ENCODE data around the gene RAB5IF. TPM values are rescaled to one million over a fixed set of nuclear protein-coding genes. Genes with fewer than 3 reads are reported as not detected.
"Not testable (repeated sequence)": the region's sequence is repeated elsewhere in the genome, so short reads cannot be mapped to it uniquely, and the experiment has no call there.

The RAB5IF gene
- total RNA-seq, 1 donor from 2014 or later: 88.5 TPM

- no peak for DNase-seq (ENCODE audit: low read depth, low spot score)
These were observed 22.5 kb downstream of the RAB5IF start for GRCh38 chr20:36628076-36628475.

DNA sequence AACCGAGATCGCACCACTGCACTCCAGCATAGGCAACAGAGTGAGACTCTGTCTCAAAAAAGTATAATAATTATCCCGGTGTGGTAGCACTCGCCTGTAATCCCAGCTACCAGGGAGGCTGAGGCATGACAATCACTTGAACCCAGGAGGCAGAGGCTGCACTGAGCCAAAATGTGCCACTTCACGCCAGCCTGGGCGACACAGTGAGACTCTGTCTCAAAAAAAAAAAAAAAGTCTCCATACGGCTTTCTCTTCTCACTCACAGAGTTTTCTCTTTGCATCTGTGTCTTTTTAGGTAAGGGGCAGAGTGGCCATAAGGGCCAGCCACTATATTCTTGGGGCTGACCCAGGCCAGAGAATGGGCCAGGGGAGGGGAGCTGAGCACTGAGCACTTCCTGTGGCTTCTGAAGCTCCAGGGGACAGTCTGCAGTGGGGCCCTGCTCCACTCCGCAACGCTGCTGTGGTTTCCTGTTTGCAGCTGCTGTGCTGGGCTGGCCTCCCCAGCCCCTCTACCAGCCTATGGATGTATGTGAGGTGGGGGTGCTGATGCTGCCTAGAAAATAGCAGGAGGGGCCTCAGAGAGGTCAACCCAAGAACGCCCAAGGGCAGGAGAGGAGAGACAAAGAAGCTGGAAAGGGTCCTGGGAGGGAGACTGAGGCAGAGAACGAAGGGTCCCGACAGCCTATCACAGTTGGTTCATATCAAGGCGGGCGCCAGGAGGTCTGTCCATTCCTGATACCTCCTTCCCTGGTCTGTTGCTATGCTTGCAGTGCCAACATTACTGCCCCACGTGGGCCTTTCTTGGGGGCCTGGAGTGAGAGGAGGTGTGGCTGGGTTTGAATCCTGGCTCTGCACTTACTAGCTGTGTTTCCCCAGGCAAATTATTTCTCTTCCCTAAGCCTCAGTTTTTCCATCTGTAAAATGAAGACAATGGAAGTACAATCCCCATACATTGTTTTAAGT is 24.4 kb downstream of the RAB5IF start:
- DNase-seq (ENCODE audit: low read depth, low spot score): no peak

- DNase-seq (ENCODE audit: low read depth, low spot score): no peak
These were observed 26.1 kb downstream of the RAB5IF start for GRCh38 chr20:36631646-36632045.

DNA sequence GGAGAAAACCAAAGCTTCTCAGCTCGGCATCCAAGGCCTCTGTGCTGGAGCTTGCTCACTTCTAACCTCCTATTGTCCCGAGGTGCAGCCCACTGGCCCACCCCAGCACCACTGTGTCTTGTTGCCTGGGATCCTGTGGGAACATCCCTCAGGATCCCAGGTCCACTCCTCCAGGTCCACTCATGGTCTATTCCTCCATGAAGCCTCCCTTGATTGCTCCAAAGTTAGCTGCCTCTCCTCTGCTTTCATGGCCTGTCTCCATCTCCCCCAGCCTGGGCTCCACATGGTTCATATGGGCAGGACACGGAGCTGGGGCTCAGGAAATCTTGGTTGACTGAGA is 26.5 kb downstream of the RAB5IF start:
- DNase-seq (ENCODE audit: low read depth, low spot score): no peak

DNA sequence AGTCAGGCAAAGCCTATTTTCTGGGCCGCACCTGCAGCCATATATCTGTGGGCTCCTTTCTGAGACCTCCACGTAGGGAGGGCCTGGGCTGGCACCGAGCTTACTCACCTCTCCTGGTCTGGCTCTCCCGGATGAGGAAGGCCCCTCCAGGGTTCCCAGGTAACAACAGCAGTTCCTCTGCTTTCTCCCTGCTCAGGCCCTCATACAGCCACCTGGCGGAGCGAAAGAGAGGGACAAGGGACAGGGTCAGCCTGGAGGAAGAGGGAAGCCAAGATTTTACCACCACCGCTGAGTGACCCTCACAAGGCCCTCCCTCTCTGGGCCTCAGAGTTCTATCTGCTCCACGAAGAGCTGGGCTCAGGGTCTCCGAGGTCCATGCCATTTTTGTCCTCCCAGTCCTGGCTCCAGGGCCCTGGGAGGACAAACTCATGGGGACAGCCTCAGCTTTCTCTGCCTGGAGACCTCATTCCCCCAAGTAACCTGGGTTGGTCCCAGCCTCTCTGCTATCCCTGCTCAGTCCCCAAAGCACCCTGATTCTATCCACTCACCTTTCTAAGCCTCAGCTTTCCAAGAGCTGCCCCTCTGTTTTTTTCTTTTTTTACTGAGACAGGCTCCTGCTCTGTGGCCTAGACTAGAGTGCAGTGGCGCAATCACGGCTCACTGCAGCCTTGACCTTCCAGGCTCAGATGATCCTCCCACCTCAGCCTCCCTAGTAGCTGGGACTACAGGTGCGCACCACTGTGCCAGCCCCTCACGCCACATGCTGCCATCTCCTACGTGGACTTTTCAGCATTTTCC is 27.1 kb downstream of the RAB5IF start:
- DNase-seq (ENCODE audit: low read depth, low spot score): no peak

- no peak for DNase-seq (ENCODE audit: low read depth, low spot score)
These were observed 27.8 kb downstream of the RAB5IF start for GRCh38 chr20:36633285-36633772.

- DNase-seq (ENCODE audit: low read depth, low spot score): no peak
These were observed 28.8 kb downstream of the RAB5IF start for GRCh38 chr20:36634342-36634741.

DNA sequence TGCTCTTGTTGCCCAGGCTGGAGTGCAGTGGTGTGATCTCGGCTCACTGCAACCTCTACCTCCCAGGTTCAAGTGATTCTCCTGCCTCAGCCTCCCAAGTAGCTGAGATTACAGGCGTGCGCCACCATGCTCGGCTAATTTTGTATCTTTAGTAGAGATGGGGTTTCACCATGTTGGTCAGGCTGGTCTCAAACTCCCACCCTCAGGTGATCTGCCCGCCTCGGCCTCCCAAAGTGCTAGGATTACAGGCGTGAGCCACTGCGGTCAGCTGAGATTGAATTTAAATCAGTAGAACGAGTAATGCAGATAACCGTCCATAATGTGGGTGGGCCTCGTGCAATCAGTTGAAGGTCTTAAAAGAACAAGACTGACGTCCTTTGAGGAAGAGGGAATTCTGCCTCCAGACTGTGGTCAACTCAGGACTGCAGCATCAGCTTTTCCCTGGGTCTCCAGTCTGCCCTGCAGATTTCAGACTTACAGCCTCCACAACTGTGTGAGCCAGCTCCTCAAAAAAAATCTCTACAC is 33.4 kb downstream of the RAB5IF start:
- not testable (repeated sequence) for DNase-seq (ENCODE audit: low read depth, low spot score)

DNA sequence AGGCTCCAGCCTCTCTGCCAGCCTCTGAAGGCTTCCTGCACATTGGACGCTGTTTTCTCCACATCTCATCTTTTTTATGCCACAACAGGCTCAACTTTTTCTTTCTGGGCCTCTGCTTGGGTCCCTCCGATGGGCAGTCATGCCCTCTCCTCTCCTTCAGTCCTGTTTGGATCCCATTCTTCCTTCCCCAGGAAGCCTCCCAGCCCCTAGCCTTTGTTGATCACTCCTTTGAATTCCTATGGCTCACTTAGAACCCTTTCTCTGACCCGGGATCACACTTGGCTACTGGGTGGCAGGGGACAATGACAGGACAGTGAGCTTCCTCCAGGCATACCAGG is 35.9 kb downstream of the RAB5IF start:
- no peak for DNase-seq (ENCODE audit: low read depth, low spot score)

DNA sequence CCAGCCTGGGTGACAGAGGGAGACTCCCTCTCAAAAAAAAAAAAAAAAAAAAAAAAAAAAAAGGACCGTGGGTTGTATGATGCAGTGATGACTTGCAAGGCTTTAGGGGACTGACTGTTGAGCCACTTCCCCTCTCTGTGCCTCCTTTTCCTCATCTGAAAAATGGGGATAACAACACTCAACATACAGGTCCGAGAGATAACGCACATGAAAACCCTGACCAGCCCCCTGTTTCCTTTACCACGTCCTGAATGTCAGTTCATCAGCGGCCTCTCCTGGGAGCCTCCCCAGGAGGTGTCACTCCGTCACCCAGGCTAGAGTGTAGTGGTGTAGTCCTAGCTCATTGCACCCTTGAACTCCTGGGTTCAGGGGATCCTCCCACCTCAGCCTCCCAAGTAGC is 36.6 kb downstream of the RAB5IF start:
- no peak for DNase-seq (ENCODE audit: low read depth, low spot score)

DNA sequence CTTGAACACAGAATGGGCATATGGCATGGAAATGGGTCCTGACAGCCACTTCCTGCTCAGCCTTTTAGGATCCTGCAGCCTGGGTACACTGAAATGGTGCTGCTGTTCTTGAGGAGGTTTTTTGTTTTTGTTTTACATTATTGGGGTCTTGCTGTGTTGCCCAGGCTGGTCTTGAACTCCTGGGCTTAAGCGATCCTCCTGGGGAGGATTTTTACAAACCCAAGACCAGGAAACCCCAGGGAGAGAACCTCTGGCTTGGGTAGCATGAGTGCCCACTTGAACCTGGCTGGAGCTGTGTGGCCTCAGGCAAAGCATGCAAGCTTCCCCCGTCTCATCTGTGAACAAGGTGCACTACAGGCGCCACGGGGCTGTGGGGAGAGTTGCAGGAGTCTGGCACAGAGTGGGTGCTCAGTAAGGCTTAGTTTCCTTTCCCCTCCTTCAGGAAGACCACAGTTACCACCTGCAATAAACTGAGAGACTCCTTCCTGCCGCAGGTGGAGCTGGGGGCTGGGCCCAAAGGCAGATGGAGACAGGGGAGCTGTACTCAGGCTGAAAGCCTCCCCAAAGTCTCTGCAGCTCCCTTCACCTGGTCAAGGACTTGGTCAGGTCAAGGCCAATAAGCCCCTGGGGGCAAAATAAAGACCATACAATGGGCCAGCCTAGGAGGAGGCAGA is 38.6 kb downstream of the RAB5IF start:
- DNase-seq (ENCODE audit: low read depth, low spot score): no peak

DNA sequence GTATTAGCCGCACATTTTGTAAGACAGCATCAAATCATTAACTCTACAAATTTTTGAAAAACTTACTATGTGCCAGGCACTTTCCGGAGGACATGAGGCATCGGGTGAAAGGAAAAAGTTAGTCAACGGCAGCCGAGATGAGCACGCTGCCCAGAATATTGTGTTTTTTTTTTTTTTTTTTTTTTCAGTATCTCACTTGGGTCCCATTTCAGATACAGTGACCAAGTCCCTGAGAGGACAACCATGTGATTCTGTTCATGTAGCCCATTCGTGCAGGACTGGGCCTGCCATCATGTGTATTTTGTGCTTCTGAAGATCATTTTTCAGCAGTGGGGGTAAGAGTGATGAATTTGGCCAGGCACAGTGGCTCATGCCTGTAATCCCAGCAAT is 39.1 kb downstream of the RAB5IF start:
- no peak for DNase-seq (ENCODE audit: low read depth, low spot score)

DNA sequence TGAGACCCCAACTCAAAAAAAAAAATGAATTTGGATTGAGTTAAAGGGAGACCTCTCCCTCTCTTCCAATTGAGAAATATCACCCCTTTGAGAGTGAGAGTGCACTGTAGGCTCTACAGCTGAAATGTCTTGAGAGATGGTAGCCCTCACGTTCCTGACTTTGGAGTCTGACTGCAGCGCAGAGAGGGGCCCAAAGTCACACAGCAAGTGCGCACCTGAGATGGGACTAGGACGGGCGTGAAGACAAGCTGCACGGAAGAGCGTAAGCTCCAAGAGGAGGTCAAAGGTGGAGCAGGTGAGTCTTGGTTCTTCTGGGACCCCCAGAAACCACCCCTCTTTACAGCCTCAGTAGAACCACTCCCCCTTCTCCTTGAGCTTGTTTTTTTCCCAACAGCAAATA is 39.8 kb downstream of the RAB5IF start:
- no peak for DNase-seq (ENCODE audit: low read depth, low spot score)

DNA sequence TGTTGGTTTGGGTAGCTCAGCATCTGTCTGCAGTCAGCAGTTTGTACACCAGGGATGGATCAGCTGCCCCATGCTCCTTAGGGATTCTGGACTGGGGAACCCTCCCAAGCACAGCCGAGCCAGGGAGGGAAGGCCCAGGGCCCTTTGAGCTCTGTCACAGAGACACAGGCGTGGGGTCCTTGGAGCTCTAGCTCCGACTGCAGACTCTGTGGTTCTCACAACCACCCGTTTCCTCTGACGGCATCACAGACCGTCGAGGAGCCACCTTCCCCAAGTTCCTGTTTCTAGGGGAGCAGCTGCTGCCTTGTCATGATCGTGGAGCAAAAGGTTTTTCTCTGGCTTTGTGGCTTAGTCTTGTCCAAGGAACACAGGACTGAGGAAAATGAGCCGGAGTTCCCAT is 40.4 kb downstream of the RAB5IF start, which contains the start of gene SLA2:
Gene SLA2, minus strand, starts transcription at position 199 of the 400 bp plus-strand sequence. CDS start 4,861 bp downstream, outside the sequence.
- no peak for DNase-seq (ENCODE audit: low read depth, low spot score)

DNA sequence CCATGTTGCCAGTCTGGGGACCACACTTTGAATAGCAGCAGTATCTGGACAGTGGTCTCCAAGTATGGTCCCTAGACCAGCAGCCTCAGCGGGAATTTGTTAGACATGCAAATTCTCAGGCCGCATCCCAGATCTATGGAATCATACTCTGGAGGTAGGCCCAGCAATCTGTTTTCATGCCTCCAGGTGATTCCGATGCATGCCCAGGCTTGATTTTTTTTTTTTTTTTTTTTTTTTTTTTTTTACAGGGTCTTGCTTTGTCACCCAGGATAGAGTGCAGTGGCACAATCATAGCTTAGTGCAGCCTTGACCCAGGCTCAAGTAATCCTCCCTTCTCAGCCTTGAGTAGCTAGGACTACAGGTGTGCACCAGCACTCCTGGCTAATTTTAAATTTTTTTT is 41.1 kb downstream of the RAB5IF start:
- DNase-seq (ENCODE audit: low read depth, low spot score): no peak

- no peak for DNase-seq (ENCODE audit: low read depth, low spot score)
These were observed 41.9 kb downstream of the RAB5IF start for GRCh38 chr20:36647196-36648121.

DNA sequence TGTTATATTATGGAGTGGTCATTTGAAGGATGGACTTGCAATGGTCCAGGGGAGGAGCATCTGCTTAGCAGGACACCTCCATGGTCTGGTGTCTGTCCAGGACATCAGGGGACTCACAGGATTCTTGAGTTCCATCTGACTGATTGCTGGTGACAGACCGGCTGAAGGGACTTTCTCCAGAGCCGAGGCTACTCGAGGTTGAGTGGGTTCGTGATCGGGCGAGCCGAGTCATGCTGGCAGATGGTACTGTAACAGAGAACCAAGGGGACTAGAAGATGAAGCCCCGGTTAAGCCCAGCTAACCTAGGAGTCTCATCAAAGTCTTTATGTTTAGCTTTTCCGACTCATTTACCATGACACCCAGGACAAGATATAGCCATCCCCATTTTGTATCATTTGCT is 47.9 kb downstream of the RAB5IF start:
- DNase-seq (ENCODE audit: low read depth, low spot score): no peak

GRCh38 chr20:36654506-36654905 is 48.9 kb downstream of the RAB5IF start:
- DNase-seq (ENCODE audit: low read depth, low spot score): no peak

DNA sequence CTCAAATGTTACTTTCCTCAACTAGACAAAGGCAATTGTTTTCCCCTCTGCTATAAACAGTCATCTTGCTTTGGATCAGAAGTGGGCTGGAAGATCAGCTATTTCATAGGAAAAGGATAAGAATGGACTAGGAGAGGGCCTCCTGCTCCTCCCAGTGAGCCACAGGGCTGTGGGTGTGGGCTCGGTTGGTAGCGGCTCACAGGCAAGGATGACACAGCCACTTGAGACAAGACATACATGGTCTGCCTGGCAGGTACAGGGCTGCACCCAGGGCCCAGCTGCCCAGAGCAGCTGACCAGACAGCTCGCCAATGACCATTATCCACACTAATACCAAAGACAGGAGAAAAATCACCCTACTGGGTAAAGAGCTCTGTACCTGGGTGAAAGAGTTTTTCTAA is 49.4 kb downstream of the RAB5IF start:
- no peak for DNase-seq (ENCODE audit: low read depth, low spot score)

DNA sequence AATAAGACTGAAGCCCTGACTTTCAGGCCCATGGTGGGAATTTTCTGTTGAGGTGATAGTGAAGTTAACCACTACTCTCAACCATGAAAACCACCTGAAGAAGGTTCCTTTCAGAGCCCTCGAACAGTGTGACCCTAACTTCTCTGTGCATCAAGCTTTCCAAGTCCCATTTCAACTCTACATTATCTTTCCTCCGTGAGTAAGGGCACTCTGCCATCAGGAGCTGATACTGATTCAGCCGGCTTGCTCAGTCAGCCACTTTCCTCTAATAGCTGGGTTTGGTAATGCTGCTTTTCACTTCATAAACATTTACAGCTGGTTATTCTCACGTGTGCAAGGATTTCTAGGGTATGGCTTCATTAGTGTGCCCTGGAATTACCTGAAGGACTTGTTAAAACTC is 51.2 kb downstream of the RAB5IF start:
- DNase-seq (ENCODE audit: low read depth, low spot score): no peak

- no peak for DNase-seq (ENCODE audit: low read depth, low spot score)
These were observed 52.7 kb downstream of the RAB5IF start for GRCh38 chr20:36658300-36658699.

All from pulmonary artery endothelial cell (primary cell).